Gastroesophageal sphincter (tissue), 4 donors: ENCODE results near the gene NOL4L. TPM values are rescaled to one million over a fixed set of nuclear protein-coding genes. Genes with fewer than 3 reads are reported as not detected.
"Not testable (repeated sequence)": the region's sequence is repeated elsewhere in the genome, so short reads cannot be mapped to it uniquely, and the experiment has no call there.

Experiments
- ATAC-seq: fragments of 150-250 bp; one replicate; pipeline ENCODE4 v1.9.1; 2016; ENCODE audit warnings: mild to moderate bottlenecking, moderate library complexity
- H3K27ac ChIP-seq, 4 donors: fragments of 200-600 bp; sonication (generic) in 3 of 4; 1 replicate in 3 of 4; 2 replicates in 1 of 4; pipeline ENCODE4 v1.5.1; 2016 to 2019
- H3K27me3 ChIP-seq: fragments of 200-600 bp; sonication (generic); one replicate; pipeline ENCODE4 v1.5.1; 2019
- H3K36me3 ChIP-seq, 2 donors: fragments of 200-600 bp; sonication (generic); one replicate each; pipeline ENCODE4 v1.5.1; 2019; ENCODE audit warnings: control low read depth in 1 of 2
- H3K4me1 ChIP-seq, 3 donors: fragments of 200-600 bp; sonication (generic); 1 replicate in 2 of 3; 2 replicates in 1 of 3; pipeline ENCODE4 v1.5.1; 2016 to 2019; ENCODE audit warnings: control low read depth in 2 of 3
- H3K4me3 ChIP-seq, 2 donors: fragments of 200-600 bp; sonication (generic); one replicate each; pipeline ENCODE4 v1.5.1; 2019; ENCODE audit warnings: mild to moderate bottlenecking in 1 of 2, moderate library complexity in 1 of 2
- H3K9me3 ChIP-seq, 3 donors: fragments of 200-600 bp; sonication (generic); one replicate each; pipeline ENCODE4 v1.5.1; 2017 to 2019; ENCODE audit warnings: control low read depth in 2 of 3
- CTCF ChIP-seq, 4 experiments: fragments of 200-600 bp in 2 of 4; fragments of 450-650 bp in 2 of 4; sonication (generic) in 1 of 4; IDR thresholded peaks; one replicate each; pipeline ENCODE4 v1.5.1; 2017 to 2019; ENCODE audit warnings: antibody characterized with exemption in 4 of 4, mild to moderate bottlenecking in 2 of 4, moderate library complexity in 2 of 4
- EP300 ChIP-seq: sonication (generic); formaldehyde crosslinking; IDR thresholded peaks from one replicate; pipeline ENCODE4 v1.6.1; 2017; ENCODE audit warnings: antibody characterized with exemption, mild to moderate bottlenecking
- POLR2A ChIP-seq, 2 donors: fragments of 450-650 bp; IDR thresholded peaks; one replicate each; pipeline ENCODE4 v1.6.1; 2017; ENCODE audit warnings: antibody characterized with exemption in 2 of 2, mild to moderate bottlenecking in 2 of 2, moderate library complexity in 1 of 2
- POLR2AphosphoS5 ChIP-seq: sonication (generic); formaldehyde crosslinking; IDR thresholded peaks from one replicate; pipeline ENCODE4 v1.6.1; 2017; ENCODE audit warnings: antibody characterized with exemption
- WGBS, 2 donors: methylation state at CpG; one replicate each; pipeline ENCODE4 v1.1.5; 2018; ENCODE audit warnings: low coverage in 1 of 2; 5-methylcytosine and 5-hydroxymethylcytosine counted together
- total RNA-seq, 4 donors: library from RNA; depleted of rRNA; stranded (reverse); fragments of >200 nt; gene quantifications; one replicate each; pipeline ENCODE4 v1.1.0, GENCODE V29; 2016

Gene NOL4L
- total RNA-seq, 4 donors from 2014 or later, result 9.0 to 14.7 (median 10.8) TPM

GRCh38 chr20:32466739-32467505 lies 118.2 kb downstream of the NOL4L start:
- TF ChIP-seq EP300 (no peak), POLR2AphosphoS5 (no peak), POLR2A (IDR thresholded peaks at IDR 0.05) (no peak), CTCF (IDR thresholded peaks at IDR 0.05) (no peak)
- no peak for ATAC-seq
- Histone ChIP-seq H3K4me1 (peaks cover 2 to 99% (median 48%) of the 10 kb centered on the region in 3 donors), H3K27me3 (no peaks in the 10 kb centered on the region), H3K36me3 (peaks cover 0 to 8% of the 10 kb centered on the region in 2 donors), H3K4me3 (no peak overlapping the region), H3K9me3 (no peaks in the 10 kb centered on the region), H3K27ac (peak overlapping the region in 3 of 4 donors; percentile 80 to 86 (median 84))
- WGBS, 2 donors, result 84% methylated on average over 6 of the region's 16 CpGs; no CpG with 5 or more reads in 1 of the 2 donors

DNA sequence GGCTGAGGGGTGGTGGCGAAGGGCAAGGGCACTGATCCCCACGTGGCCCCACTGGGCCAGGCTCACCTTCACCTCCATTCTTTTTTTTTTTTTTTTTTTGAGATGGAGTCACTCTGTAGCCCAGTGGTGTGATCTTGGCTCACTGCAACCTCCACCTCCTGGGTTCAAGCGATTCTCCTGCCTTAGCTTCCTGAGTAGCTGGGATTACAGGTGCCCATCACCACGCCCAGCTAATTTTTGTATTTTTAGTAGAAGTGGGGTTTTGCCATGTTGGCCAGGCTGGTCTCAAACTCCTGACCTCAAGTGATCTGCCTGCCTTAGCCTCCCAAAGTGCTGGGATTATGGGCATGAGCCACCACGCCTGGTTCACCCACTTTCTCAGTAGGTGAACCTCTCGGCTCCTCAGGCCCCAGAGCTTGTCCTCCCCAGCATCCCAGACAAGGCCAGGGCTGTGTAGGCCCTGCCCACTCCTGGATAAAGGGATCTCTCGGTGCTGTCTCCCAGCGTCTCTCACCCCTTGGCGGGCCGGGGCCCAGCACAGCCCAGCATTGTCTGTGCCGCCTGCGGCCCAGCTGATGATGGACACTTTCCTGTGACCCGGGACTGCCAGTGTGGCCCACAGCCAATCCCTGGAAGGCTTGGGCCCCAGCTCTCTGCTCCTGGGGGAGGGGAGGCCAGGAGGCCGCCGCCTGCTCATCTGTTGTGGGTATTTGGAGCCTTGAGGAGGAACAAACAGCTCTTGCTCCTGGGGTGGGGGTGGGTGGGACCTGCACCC lies 119.0 kb downstream of the NOL4L start:
- not testable (repeated sequence) for H3K4me3 ChIP-seq, ATAC-seq, H3K9me3 ChIP-seq, H3K36me3 ChIP-seq, H3K27me3 ChIP-seq
- H3K4me1 ChIP-seq, result peaks cover 2 to 94% (median 48%) of the 10 kb centered on the region in 3 donors
- peak overlapping the region; percentile 22 to 86 (median 82) for H3K27ac ChIP-seq
- WGBS, 2 donors, result 53 to 61% methylated on average over 2 of the region's 15 CpGs

- H3K4me1 ChIP-seq, result peaks cover 2 to 86% (median 43%) of the 10 kb centered on the region in 3 donors
- no peaks in the 10 kb centered on the region for H3K27me3 ChIP-seq
- TF ChIP-seq EP300 (no peak), POLR2AphosphoS5 (no peak), CTCF (IDR thresholded peaks at IDR 0.05) (no peak), POLR2A (IDR thresholded peaks at IDR 0.05) (no peak)
- peaks cover 0 to 4% of the 10 kb centered on the region in 2 donors for H3K36me3 ChIP-seq
- no peak overlapping the region for H3K4me3 ChIP-seq
- peak overlapping the region; percentile 22 to 86 (median 82) for H3K27ac ChIP-seq
- 0% methylated on average over 1 of the region's 24 CpGs; no CpG with 5 or more reads in 1 of the 2 donors for WGBS, 2 donors
- peak; percentile 60 for ATAC-seq
- no peaks in the 10 kb centered on the region for H3K9me3 ChIP-seq
These were observed 119.8 kb downstream of the NOL4L start for GRCh38 chr20:32465092-32465900.

DNA sequence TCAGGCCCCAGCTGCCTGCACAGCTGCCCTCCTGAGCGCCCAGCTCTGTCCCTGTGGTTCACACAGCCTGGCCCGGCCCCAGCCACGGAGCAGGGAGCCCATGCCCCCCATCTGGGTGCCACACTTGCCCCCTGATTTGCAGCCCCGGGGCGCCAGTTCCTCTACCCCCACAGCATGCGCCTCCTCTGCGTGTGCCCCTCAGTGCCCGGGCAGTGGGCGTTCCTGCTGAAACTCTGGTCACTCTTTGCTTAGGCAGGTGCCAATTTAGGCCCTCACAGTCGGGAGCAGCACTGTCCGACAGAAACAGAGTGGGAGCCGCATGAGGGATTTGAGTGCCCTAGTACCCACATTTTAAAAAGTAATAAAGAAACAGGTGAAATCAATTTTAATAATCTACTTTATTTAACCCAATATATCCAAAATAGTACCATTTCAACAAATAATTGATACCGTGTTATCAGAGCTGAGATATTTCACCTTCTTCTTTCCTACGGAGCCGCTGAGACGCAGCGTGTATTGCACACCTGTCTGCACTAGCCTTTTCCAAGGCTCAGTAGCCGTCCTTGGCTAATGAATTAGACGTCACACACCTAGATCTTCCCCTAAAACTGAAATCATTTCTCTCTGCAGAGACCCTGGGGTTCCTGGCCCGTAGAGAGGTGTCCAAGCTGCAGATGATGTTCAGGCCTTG lies 120.6 kb downstream of the NOL4L start:
- H3K27me3 ChIP-seq, result no peaks in the 10 kb centered on the region
- H3K4me1 ChIP-seq, result peaks cover 2 to 79% (median 43%) of the 10 kb centered on the region in 3 donors
- peak overlapping the region; percentile 2 to 86 (median 82) for H3K27ac ChIP-seq
- H3K4me3 ChIP-seq, result peak overlapping the region in 1 of 2 donors; percentile 20
- H3K36me3 ChIP-seq, result peaks cover 0 to 4% of the 10 kb centered on the region in 2 donors
- 77 to 86% methylated on average over 9 to 11 of the region's 20 CpGs for WGBS, 2 donors
- ATAC-seq, result no peak
- no peaks in the 10 kb centered on the region for H3K9me3 ChIP-seq
- TF ChIP-seq POLR2AphosphoS5 (no peak), POLR2A (IDR thresholded peaks at IDR 0.05) (no peak), CTCF (IDR thresholded peaks at IDR 0.05) (no peak), EP300 (no peak)
